GM21528 (cell line): ENCODE data around the gene CUL9.
A peak's percentile ranks its signal among the peaks of the same experiment; 100 is the strongest.

ENCODE experiments used
- ATAC-seq: cut with Tn5 transposase; IDR thresholded peaks from one replicate; pipeline ENCODE4 v1.9.1; 2021; ENCODE audit warnings: mild to moderate bottlenecking, moderate library complexity; ENCODE audit not compliant: unreplicated experiment, low FRiP score

Gene CUL9

DNA sequence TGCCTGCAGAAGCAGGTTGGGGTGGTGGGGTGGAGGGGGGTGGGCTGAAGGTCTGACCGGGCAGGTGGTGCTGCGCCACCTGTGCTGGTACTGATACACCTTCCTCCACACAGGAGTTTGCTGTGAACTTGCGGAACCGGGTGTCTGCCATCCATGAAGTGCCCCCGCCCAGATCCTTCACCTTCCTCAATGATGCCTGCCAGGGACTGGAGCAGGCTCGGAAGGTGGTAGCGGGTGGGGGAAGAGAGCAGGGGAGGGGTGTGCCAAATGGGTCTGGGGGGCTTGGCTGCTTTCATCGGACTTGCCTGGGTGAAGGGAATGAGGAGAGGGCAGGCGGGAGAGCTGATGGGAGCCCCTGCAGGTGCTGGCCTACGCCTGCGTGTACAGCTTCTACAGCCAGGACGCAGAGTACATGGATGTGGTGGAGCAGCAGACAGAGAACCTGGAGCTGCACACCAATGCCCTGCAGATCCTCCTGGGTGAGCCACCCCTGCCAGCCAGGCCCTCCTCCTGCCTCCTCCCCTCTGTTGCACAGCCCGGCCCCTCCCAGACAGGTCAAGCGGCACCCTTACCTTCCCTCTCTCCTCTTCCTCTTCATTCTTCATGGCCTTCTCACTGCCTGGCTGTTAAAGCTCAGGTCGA, 40.5 kb downstream of the CUL9 start:
- ATAC-seq = no peak

DNA sequence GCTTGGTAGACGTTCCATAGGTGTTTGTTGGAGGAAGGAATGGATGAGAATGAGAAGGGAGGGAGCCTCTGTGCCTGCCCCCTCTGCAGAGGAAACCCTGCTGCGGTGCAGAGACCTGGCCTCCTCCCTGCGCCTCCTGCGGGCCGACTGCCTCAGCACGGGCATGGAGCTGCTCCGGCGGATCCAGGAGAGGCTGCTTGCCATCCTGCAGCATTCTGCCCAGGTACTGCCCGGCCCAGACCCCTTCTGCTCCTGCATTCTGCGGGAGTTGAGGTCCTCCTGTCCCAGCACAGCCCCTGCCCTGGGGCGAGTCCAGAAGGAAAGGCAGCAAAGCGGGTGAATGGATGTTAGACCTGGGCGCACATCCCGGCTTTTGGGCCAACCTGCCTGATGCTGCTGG, 41.2 kb downstream of the CUL9 start:
- ATAC-seq = no peak

DNA sequence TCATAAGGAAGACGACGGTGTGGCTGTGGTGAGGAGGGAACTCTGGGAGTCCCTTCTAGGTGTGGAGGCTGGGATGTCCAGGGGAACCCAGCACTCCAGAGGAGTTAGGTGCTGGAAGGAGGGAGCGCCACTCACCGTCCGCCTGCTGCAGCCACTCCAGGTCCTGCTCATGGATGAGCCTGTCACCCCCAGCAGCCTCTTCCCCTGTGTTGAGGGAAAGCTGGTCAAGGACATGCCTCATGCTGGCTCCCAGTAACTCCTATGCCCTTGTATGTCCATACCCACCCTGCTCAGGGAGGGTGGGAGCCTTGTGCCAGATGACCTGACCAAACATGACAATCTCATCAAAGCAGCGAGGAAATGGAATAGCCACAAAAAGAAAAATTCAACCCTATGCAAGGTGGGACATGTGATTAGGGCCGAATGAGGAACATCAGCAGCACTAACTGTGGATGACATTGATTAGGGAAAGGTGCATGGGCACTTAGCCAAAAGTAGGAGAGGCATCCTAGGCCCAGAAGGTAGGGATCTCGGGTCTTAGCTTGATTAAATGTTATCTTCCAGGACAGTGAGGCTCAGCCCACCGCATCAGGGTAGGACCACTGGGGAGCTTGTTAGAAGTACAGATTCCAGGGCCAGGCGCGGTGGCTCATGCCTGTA, 44.3 kb downstream of the CUL9 start:
- ATAC-seq = no peak

DNA sequence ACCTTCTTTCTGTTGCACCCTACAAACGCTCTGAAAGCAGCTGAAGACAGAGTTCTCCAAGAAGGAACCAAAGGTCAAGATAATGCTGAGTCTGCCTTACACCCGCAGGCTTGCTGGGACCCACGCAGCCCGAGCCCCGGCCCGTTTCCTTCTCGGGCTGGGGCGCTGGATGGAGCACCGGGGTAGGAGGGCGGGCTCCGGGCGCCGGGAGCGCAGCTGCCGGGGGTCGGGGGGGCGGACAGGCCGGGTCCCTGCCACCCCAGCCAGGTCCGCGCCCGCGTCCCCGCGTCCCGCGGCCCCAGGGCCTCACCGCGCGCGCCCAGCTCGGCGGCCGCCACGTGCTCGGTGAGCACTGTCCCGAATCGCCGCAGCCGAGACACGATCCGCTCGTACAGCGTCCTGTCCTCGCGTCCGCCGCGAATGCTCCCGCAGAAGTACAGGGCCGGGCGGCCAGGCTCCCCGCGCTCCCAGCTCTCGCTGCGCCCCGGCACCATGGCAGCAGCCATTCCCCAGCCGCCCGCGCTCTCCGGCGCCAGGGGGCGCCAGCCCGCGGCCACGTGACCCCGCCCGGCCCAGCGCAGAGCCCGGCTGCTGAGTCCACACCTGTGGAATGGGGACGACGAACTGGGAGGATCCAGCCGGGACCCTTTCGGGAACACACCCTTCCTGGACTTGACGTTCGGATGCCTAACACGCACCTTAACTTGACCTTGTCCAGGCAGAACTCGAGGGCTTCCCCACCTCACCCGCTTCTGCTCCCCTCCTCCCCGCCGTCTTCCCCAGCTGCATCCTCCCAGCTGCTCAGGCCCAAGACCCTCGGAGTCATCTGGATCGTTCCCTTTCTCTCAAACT, 47.2 kb downstream of the CUL9 start, which contains the start of gene DNPH1:
TSS of gene DNPH1 (minus strand) at position 531 of the 852 bp plus-strand sequence. CDS start at position 506, 25 bp downstream.
- ATAC-seq = peak; percentile 71

DNA sequence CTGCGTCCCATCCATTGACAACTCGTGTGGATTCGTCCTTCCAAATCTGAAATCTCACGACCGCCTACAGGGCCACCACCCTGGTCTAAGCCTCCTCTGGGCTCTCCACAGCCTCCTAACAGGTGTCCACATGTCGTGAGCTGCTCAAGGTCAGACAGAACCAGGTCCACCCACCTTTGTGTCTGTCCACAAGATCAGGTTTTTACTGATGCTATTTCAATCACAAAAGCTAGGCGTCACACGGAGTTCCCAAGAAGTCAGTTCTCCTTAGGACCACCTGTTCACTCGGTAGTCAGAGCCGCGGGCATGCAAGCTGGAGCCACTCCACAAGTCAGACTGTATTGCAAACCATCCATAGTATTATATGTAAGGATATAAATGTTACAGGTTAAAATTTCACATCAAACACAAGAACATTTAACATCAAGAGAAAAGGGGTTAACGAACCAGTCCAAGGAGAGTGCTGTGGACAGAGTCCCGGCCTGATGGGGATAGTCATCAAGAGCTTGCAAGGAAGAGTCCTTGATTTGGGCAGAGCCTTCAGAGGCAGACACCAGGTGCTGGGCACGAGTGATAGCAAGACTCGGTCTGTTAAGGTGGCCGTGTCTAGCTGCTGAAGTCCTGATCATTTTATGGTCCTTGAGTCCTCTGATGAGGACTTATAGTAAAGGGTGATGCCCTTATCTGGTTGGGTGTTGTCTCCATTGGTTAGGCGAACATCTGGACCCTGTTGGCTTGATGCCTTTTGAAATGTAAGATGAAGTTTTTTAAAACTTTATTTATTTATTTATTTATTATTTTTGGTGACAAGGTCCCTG, 48.0 kb downstream of the CUL9 start:
- no peak for ATAC-seq

DNA sequence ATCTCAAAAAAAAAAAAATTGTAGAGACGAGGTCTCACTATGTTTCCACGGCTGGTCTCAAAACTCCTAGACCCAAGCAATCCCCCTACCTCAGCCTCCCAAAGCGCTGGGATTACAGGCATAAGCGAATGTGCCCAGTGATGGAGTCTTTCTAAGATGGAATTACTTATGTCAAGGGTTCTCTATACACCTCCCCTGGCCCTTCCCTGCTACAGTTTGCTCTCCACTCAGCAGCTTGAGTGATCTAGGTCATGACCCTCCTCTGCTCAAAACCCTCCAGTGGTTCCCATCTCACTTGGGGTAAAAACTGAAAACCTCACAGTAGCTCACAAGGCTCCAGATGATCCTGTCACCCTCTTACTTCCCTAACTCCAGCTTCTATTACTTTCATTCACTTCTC, 49.1 kb downstream of the CUL9 start:
- ATAC-seq = no peak

DNA sequence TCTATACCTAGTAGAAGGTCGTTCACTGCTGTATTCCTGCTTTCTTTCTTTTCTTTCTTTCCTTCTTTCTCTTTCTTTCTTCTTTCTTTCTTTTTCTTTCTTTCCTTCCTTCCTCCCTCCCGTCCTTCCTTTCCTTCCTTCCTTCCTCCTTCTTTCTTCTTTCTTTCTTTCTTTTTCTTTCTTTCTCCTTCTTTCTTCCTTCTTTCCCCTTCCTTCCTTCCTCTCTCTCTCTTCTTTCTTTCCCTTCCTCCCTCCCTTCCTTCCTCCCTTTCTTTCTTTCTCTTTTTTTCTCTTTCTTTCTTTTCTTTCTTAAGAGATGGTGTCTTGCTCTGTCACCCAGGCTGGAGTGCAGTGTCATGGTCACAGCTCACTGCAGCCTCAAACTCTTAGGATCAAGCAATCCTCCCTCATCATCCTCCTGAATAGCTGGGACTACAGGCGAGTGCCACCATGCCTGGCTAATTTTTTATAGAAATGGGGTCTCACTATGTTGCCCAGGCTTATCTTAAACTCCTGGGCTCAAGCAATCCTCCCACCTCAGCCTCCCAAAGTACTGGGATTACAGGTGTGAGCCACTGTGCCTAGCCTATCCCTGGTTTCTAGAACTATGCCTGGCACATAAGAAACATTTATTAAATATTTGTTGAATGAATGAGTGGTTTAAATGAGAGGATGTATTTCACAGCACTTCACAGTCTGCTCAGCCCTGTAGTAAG, 49.9 kb downstream of the CUL9 start:
- ATAC-seq = no peak

DNA sequence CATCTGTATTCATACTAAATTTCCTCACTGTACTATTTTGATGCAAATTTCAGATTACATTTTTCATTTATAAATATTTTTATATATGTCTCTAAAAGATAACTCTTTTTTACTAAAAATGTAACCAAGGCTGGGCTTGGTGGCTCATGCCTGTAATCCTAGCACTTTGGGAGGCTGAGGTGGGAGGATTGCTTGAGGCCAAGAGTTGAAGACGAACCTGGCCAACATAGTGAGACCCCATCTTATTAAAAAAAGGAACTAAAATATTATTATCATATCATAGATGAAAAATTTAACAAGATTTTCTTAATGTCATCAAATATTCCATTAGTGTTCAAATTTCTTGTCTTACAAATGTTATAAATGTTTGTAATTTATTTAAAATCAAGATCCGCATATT, 53.8 kb downstream of the CUL9 start:
- no peak for ATAC-seq

DNA sequence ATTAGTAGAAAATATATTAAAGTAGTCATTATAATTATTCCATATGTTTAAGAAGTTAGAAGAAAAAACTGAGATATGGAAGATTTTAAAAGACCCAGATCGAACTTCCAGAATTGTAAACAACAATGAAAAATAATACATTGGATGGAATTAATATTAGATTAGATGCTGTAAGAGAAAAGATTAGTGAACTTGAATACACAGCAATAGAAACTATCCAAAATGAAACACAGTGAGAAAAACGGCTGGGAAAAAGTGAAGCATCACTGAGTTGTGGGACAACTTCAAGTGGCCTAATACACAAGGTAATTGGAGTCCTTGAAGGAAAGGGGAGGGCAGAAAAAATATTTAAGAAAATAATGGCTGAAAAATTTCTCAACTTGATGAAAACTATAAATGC, 57.1 kb downstream of the CUL9 start:
- ATAC-seq = no peak

DNA sequence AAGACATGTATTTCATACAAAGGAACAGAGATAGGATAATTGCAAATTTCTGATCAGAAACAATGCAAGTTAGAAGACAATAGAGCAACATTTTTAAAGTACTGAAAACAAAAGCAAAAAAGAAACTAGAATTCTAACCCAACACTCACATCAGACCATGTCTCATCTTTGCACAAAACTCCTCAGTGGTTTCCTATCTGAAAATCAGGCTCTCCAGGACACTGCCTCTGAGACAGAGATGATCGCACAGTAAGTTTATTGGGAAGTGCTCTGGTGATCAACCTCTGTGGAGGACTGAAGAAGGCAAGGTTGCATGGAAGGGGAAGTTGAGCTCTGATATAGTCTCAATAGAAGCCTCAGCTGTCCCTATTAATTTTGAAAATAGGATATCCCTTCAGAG, 59.0 kb downstream of the CUL9 start:
- no peak for ATAC-seq

DNA sequence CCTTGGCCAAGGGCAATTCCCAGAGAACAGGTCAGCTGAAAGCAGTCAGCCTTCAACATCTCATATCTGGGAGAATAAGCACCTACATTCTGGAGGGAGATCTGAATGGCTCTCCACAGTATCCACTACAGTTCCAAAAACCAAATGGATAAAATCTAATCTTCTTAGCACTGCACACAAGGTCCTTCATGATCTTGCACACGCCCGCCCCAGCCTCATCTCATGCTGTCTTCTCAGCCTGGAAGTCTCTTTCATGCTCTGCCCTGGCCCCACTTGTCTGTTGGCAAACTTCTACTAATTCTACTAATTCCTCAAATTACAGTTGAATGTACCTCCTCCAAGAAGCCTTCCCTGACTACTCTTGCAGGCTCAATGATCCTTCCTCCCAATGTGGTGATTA, 59.5 kb downstream of the CUL9 start:
- no peak for ATAC-seq

DNA sequence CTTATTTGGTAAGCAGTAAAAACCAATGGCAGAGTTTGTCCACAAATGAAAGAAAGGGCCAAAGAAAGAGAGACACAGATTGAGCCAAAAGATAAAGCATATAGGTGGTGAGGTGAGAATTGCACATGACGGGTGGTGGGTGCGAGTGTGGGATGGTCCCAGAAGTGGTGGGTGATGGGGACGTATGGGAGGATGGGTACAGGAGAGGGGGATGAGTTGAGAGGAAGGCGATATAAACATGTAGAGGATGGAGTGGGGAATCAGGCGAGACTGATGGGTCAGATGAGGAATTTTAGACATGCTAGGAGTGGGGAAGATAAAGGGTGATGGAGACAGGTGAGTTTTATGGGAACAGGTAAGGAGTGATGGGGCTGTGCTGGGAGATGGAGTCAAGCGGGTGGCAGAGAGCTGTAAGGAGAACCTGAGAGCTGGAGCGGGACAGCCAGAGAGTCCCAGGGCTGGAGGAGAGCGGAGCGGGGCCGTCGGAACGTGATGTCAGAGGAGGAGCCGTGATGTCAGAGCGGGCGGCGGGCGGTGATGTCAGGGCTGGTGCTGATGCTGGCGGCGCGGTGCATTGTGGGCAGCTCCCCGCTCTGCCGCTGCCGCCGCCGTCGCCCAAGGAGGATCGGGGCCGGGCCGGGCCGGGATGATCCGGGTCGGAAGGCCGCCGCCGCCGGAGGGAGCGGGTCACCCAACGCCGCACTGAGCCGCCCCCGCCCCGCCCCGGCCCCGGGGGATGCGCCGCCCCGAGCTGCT, 61.1 kb downstream of the CUL9 start, which contains the start of gene TTBK1:
TSS of gene TTBK1 (plus strand) at position 574 of the 756 bp plus-strand sequence. CDS start 3,180 bp downstream, outside the sequence.
- no peak for ATAC-seq

DNA sequence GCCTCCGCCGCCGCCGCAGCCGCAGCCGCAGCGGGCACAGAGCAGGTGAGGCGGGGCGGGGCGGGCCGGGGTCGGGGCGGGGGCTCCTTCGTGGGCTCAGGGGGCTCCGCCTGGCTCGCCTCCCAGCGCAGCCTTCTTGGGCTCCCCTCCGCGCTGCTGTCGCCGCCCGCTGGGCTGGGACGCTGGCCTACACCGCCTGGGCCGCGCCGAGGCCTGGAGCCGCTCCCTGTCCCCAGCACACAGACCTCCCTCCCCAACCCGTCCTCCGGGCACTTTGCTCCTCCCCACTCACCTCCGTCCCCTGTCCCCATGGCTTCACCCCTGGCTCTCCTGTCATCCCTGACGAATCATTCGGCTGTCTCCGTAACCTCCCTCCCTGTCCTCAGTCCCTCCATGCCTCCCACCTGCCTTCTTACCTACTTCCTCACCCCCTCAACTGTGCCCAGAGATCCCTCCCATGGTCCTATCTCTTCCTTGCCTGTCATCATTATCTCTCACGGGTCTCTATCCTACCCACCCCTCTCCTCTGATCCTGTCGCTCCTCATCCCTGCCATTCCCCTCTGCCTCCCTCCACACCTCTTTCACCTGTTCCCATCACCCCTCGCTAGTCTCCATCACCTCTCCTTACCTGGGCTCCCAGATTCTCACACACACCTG, 61.8 kb downstream of the CUL9 start:
- ATAC-seq = no peak

DNA sequence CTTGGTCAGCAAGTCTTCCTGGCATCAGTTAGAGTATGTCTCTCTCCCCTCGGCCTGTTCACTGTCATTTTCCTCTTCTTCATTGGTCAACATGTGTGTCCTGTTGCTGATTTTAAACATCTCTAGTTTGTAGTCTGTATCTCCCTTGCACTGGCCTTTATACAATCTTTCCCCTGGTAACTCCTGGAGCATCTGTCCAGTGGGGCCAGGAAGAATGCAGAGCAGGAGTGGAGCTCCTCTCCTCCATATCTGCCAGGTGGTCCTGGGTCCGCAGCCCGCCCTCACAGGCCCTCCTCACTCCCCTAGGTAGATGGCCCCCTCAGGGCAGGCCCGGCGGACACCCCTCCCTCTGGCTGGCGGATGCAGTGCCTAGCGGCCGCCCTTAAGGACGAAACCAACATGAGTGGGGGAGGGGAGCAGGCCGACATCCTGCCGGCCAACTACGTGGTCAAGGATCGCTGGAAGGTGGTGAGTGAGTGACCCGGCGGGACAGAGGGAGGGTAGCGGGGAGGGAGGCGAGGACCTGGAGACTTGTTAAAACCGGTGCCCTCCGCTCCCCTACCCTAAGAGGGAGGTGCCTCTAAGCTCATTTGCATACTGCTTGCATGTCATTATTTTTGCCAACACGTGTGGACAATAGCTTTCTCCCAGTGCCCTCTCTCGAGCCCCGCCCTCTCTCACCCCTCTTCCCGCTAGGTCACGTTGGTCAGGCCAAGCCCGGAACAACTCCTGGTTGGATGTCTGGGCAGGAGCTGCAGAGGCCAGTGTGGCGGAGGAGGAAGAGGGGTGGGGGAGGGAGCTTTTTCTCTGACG, 64.5 kb downstream of the CUL9 start:
- ATAC-seq = peak; percentile 19

DNA sequence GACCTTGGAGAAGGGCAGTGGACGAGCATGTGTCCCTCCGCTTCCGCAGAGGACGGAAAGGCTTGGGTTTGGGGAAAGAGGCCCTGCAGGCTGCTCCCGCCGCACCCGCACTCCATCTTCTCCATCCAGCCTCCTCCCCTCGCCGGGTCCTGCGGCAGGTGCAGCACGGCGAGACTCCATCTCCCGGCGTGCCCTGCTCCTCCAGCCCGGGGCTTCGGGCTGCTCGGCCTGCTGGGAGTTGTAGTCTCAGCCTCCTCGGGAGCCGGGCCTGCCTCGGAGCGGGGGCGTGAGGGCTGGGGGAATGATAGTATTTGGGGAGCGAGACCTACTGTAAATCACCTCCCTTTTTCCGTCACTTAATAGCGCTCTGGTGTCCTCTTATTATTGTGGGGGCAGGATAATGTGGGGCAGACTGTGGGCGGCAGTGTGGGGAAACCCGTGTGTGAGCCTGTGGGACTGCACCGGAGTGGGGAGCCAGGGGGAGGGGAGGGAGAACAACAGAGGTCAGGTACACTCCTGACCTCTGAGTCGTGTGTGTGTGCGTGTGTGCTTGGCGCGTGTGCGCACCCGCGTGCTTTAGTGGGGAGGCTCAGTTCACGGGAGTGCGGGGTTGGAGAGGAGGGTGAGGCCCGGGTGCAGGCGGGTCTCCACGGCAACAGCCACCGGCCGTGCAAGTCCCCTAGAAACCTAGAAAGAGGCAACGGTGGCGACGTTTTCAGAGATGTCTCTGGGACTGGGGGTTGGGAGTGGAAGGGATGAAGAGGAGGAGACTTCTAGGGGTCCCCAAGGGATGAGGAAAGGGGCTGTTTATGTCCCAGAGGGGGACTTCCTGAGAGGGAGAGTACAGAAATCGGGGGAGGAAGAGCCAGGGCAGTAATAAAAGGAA, 65.4 kb downstream of the CUL9 start:
- peak; percentile 81 for ATAC-seq

DNA sequence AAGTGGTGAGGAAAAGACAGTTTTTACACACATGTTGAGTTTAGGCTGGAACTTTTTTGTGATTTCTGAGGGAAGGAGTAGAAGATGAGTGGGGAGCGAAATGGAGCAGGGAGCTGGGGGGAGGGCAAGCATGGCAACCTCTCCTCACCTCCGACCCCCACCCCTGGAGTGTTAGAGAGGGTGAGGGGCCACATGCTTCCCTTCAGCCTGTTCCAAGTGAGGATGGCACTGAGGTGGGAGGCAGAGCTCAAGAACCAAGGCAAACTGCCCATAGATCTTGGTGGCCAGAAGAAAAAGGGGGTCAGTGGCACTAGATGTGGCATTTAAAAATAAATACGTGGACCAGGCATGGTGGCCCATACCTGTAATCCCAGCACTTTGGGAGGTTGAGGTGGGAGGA, 66.1 kb downstream of the CUL9 start:
- no peak for ATAC-seq

DNA sequence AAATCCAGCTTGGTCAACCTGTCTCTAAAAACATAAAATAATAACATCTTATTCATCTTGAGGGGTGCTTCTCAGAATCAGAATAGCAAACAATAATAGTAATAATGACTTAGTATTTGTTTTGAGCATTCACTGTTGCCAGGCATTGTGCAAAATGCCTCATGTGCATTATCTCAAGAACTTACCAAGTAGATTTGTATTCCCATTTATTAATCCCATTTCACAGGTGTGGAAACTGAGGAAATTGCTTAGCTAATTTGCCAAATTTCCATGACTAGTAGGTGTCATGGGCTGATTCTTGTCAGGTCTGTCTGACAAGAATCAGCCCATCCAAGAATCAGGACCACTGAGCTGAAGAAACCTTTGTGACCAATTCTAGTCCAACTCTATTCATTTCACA, 66.8 kb downstream of the CUL9 start:
- ATAC-seq = no peak
